GM12878 (cell line): ENCODE results near the gene CAPN3. TPM values are rescaled to one million over a fixed set of nuclear protein-coding genes. Genes with fewer than 3 reads are reported as not detected.

Experiments
- ATAC-seq: fragments of 200-7000 bp; cut with Tn5 transposase; 3 replicates; pipeline ENCODE4 v1.9.1; 2020; ENCODE audit warnings: mild to moderate bottlenecking, moderate library complexity
- BruUV-seq: library from RNA; stranded (reverse); fragments of 400-500 nt; replicated peaks from 2 replicates; lab custom pipeline; 2021; lab: Mats Ljungman, UMichigan
- CTCF ChIA-PET: fragments of 300-600 bp; sonication (Branson Sonifier 250); formaldehyde crosslinking; extraction: SDS; loops from one replicate; lab custom pipeline; 2021; ENCODE audit warnings: inconsistent platforms; lab: Yijun Ruan, JAX
- POLR2A ChIA-PET: fragments of 350-600 bp; formaldehyde crosslinking; extraction: SDS; loops from one replicate; lab custom pipeline; 2021; ENCODE audit warnings: inconsistent platforms; lab: Charles Lee
- RAD21 ChIA-PET: fragments of 300-600 bp; sonication (Branson Sonifier 250); formaldehyde crosslinking; loops from one replicate; lab custom pipeline; 2023; ENCODE audit warnings: antibody characterized with exemption; ENCODE audit not compliant: unreplicated experiment; lab: Charles Lee
- SMC1A ChIA-PET: fragments of 300-600 bp; sonication (Branson Sonifier 250); formaldehyde crosslinking; loops from one replicate; lab custom pipeline; 2023; ENCODE audit not compliant: unreplicated experiment, uncharacterized antibody; lab: Charles Lee
- DNase-seq: peaks from one replicate; pipeline ENCODE4 v3.0.0-alpha.2; 2011; ENCODE audit warnings: low read depth, low spot score
- FAIRE-seq: peaks from 3 replicates; lab custom pipeline; 2011; peaks lifted over from hg19 to GRCh38; lab: Jason Lieb, UNC
- H2AFZ ChIP-seq: 2 replicates; pipeline ENCODE4 v1.6.0; 2011; ENCODE audit warnings: low read depth, low read length, control low read depth; ENCODE audit not compliant: control insufficient read depth
- H3K27ac ChIP-seq: 2 replicates; pipeline ENCODE4 v1.5.1; 2011; ENCODE audit warnings: control low read depth; ENCODE audit not compliant: control insufficient read depth, insufficient read depth
- H3K27me3 ChIP-seq, 2 experiments: replicated peaks in 1 of 2; 2 replicates each; pipeline versions ENCODE4 v1.6.0 to v1.6.1; 2011; ENCODE audit warnings: low read length in 1 of 2; ENCODE audit not compliant: control insufficient read depth in 2 of 2, insufficient read depth in 2 of 2
- H3K36me3 ChIP-seq, 2 experiments: 2 replicates each; pipeline ENCODE4 v1.5.1; 2011; ENCODE audit warnings: low read length in 1 of 2; ENCODE audit not compliant: control insufficient read depth in 2 of 2, insufficient read depth in 2 of 2
- H3K4me1 ChIP-seq: 2 replicates; pipeline ENCODE4 v1.6.1; 2011; ENCODE audit warnings: mild to moderate bottlenecking, low read length, moderate library complexity, mixed read lengths; ENCODE audit not compliant: control insufficient read depth, insufficient read depth
- H3K4me2 ChIP-seq: 2 replicates; pipeline ENCODE4 v1.6.0; 2011; ENCODE audit warnings: control low read depth; ENCODE audit not compliant: control insufficient read depth, insufficient read depth
- H3K4me3 ChIP-seq: fragments of 200-600 bp; sonication (generic); 2 replicates; pipeline ENCODE4 v1.5.1; 2016
- H3K79me2 ChIP-seq: 2 replicates; pipeline ENCODE4 v1.6.0; 2011; ENCODE audit warnings: low read length; ENCODE audit not compliant: control insufficient read depth, insufficient read depth
- H3K9ac ChIP-seq: 2 replicates; pipeline ENCODE4 v1.8.0; 2011; ENCODE audit warnings: low read length, control low read depth, mixed read lengths; ENCODE audit not compliant: control insufficient read depth, insufficient read depth
- H3K9me3 ChIP-seq: replicated peaks from 3 replicates; pipeline ENCODE4 v1.5.1; 2011; ENCODE audit warnings: mild to moderate bottlenecking, low read length; ENCODE audit not compliant: control insufficient read depth, insufficient read depth
- H4K20me1 ChIP-seq: 2 replicates; pipeline ENCODE4 v1.6.0; 2011; ENCODE audit not compliant: control insufficient read depth, insufficient read depth
- KDM1A ChIP-seq: fragments of 200-600 bp; sonication (generic); IDR thresholded peaks from 2 replicates; pipeline ENCODE4 v1.6.1; 2016; ENCODE audit warnings: borderline replicate concordance
- KLF5 ChIP-seq: fragments of 450-650 bp; IDR thresholded peaks from 2 replicates; pipeline ENCODE4 v1.6.1; 2014; ENCODE audit warnings: mild to moderate bottlenecking; ENCODE audit not compliant: partially characterized antibody
- NFYB ChIP-seq: IDR thresholded peaks from 2 replicates; pipeline ENCODE4 v1.6.1; 2011; ENCODE audit warnings: low read depth, mild to moderate bottlenecking, low read length, improper control_type of control experiment, moderate library complexity; ENCODE audit not compliant: insufficient read depth
- NKRF ChIP-seq: fragments of 450-650 bp; conservative IDR thresholded peaks from 2 replicates; pipeline ENCODE4 v1.6.1; 2017; ENCODE audit warnings: mild to moderate bottlenecking, moderate library complexity
- RCOR1 ChIP-seq: conservative IDR thresholded peaks from 2 replicates; pipeline ENCODE4 v1.6.1; 2012; ENCODE audit warnings: low read depth, low read length, improper control_type of control experiment
- SP1 ChIP-seq: IDR thresholded peaks from one replicate; pipeline ENCODE4 v1.6.1; 2011; ENCODE audit warnings: low read depth, low read length
- USF1 ChIP-seq: IDR thresholded peaks from 2 replicates; pipeline ENCODE4 v1.6.1; 2011; ENCODE audit warnings: borderline replicate concordance, low read depth, mild to moderate bottlenecking, moderate library complexity, mixed read lengths, low read length; ENCODE audit not compliant: insufficient read depth; ENCODE audit errors: extremely low read length
- WGBS: methylation state at CpG from one replicate; pipeline ENCODE4 v1.1.6; 2016; ENCODE audit warnings: low lambda C conversion rate; ENCODE audit not compliant: insufficient replicate concordance, insufficient coverage; ENCODE audit errors: missing lambda C conversion rate; 5-methylcytosine and 5-hydroxymethylcytosine counted together
- in situ Hi-C: fragments of 300-500 bp; cut with MboI; formaldehyde crosslinking; loops from 9 replicates; pipeline ENCODE4 v1.14.3; 2018; ENCODE audit warnings: mixed read lengths
- intact Hi-C: fragments of 100-400 bp; cut with micrococcal nuclease; formaldehyde crosslinking; loops from one replicate; pipeline ENCODE4 v1.14.2; 2022; ENCODE audit not compliant: unreplicated experiment
- polyA plus RNA-seq, 11 experiments: library from polyadenylated mRNA; depleted of rRNA in 4 of 11; unstranded in 6 of 11; stranded (reverse) in 5 of 11; fragments of >200 nt; fragmentation: Nextera tagmentation in 4 of 11; fragmentation: Illumina TruSeq in 1 of 11; extraction: Ambion mirVana in 4 of 11; extraction: Trizol in 1 of 11; gene quantifications; 1 replicate in 1 of 11; 2 replicates in 10 of 11; pipeline versions ENCODE4 v1.2.1 to v1.2.3, GENCODE V29; 2011 to 2016; ENCODE audit warnings: inconsistent platforms in 2 of 11, missing spikeins in 2 of 11, low read depth in 1 of 11
- total RNA-seq, 4 experiments: library from RNA; depleted of rRNA in 3 of 4; stranded (reverse); fragments of >200 nt in 3 of 4; fragmentation: Illumina TruSeq in 1 of 4; extraction: Trizol in 1 of 4; gene quantifications; 2 replicates each; pipeline versions ENCODE4 v1.2.1 to v1.2.3, GENCODE V29; 2013 to 2021

CAPN3 gene
- total and polyA plus RNA-seq, 10 of the 15 experiments (the other 5 are each of a cell fraction or from before 2014, with no cell fraction given), result 1.1 to 3.8 (median 2.4) TPM

GRCh38 chr15:42404461-42405235, 45.3 kb downstream of the CAPN3 start (continued):
- TF ChIP-seq USF1, result no peak
- TF ChIP-seq SP1, result no peak

- Histone ChIP-seq H3K36me3 (no peaks in the 10 kb centered on the region), H3K27ac (no peak overlapping the region)
- in situ Hi-C loops, result no loop called here
- no peak for TF ChIP-seq KDM1A
- TF ChIP-seq NKRF, result no peak
- no peak for TF ChIP-seq KLF5
- no peak for TF ChIP-seq RCOR1
- TF ChIP-seq NFYB, result no peak
- TF ChIP-seq, all 136 proteins: peak for 0
- intact Hi-C loops, result no loop called here
- H2AFZ ChIP-seq, result no peak overlapping the region
- POLR2A ChIA-PET, result no interaction called here
- DNase-seq (no peak), ATAC-seq (no peak), FAIRE-seq (no peak)
- no peaks in the 10 kb centered on the region for H4K20me1 ChIP-seq
- H3K4me1 ChIP-seq, result peaks cover 14% of the 10 kb centered on the region
- 88% methylated on average over 6 of the region's 6 CpGs for WGBS
- BruUV-seq, result no TSS peak
- no peaks in the 10 kb centered on the region for H3K79me2 ChIP-seq
- H3K9me3 ChIP-seq, result no peaks in the 10 kb centered on the region; the same call in 2 of the 3 replicates
- H3K4me2 ChIP-seq, result no peak overlapping the region
- RAD21 ChIA-PET, result interaction anchor here (0.6 kb wide), 1 partner anchor 270 kb away, joined by 5 read pairs; no protein-coding TSS in a partner anchor
- CTCF ChIA-PET, result no interaction called here
- no peak overlapping the region for H3K4me3 ChIP-seq
- H3K9ac ChIP-seq, result no peak overlapping the region
- no peaks in the 10 kb centered on the region for H3K27me3 ChIP-seq
- SMC1A ChIA-PET, result no interaction called here
These were observed 46.7 kb downstream of the CAPN3 start for GRCh38 chr15:42405863-42406482.
